BE2C (cell line): ENCODE data around the gene GRIK4.
"Not testable (repeated sequence)": the region's sequence is repeated elsewhere in the genome, so short reads cannot be mapped to it uniquely, and the experiment has no call there.

ENCODE experiments used
- DNase-seq: peaks from one replicate; pipeline ENCODE4 v3.0.0-alpha.2; 2020
- H3K27me3 ChIP-seq: fragments of 250-450 bp; sonication (Bioruptor Pico); 2 replicates; pipeline ENCODE4 v1.5.1; 2020; ENCODE audit warnings: mild to moderate bottlenecking
- H3K36me3 ChIP-seq: fragments of 250-450 bp; sonication (Bioruptor Pico); 2 replicates; pipeline ENCODE4 v1.5.1; 2020; ENCODE audit warnings: mild to moderate bottlenecking
- H3K4me1 ChIP-seq: fragments of 250-450 bp; sonication (Bioruptor Pico); 2 replicates; pipeline ENCODE4 v1.5.1; 2020
- H3K4me3 ChIP-seq: 2 replicates; pipeline ENCODE4 v1.5.1; 2011; ENCODE audit warnings: low read depth, low read length
- H3K9me3 ChIP-seq: fragments of 250-450 bp; sonication (Bioruptor Pico); 2 replicates; pipeline ENCODE4 v1.5.1; 2020
- CTCF ChIP-seq: IDR thresholded peaks from 2 replicates; pipeline ENCODE4 v1.5.1; 2012; ENCODE audit warnings: mild to moderate bottlenecking, low read depth, low read length

GRIK4 gene

GRCh38 chr11:120494595-120494994 is 17.0 kb upstream of the GRIK4 start:
- TF ChIP-seq CTCF, result no peak
- H3K4me3 ChIP-seq, result no peak overlapping the region
- H3K9me3 ChIP-seq, result no peaks in the 10 kb centered on the region
- no peaks in the 10 kb centered on the region for H3K27me3 ChIP-seq
- H3K36me3 ChIP-seq, result no peaks in the 10 kb centered on the region
- DNase-seq, result no peak
- no peaks in the 10 kb centered on the region for H3K4me1 ChIP-seq

- no peaks in the 10 kb centered on the region for H3K27me3 ChIP-seq
- no peak for TF ChIP-seq CTCF
- no peak overlapping the region for H3K4me3 ChIP-seq
Observed at GRCh38 chr11:120499088-120499487, 12.5 kb upstream of the GRIK4 start.

GRCh38 chr11:120499859-120500258 is 11.7 kb upstream of the GRIK4 start:
- no peak for TF ChIP-seq CTCF

More at GRCh38 chr11:120499088-120499487, 12.5 kb upstream of the GRIK4 start:
- Histone ChIP-seq H3K36me3 (no peaks in the 10 kb centered on the region), H3K9me3 (no peaks in the 10 kb centered on the region), H3K4me1 (no peaks in the 10 kb centered on the region)
- no peak for DNase-seq

GRCh38 chr11:120500414-120501071 is 11.0 kb upstream of the GRIK4 start:
- Histone ChIP-seq H3K9me3 (no peaks in the 10 kb centered on the region), H3K27me3 (no peaks in the 10 kb centered on the region), H3K4me1 (no peaks in the 10 kb centered on the region), H3K36me3 (no peaks in the 10 kb centered on the region), H3K4me3 (no peak overlapping the region)
- DNase-seq, result no peak
- peak; percentile 2; the same call in 1 of the 2 replicates for TF ChIP-seq CTCF

More at GRCh38 chr11:120499859-120500258, 11.7 kb upstream of the GRIK4 start:
- H3K4me1 ChIP-seq, result no peaks in the 10 kb centered on the region
- no peak overlapping the region for H3K4me3 ChIP-seq
- H3K36me3 ChIP-seq, result no peaks in the 10 kb centered on the region
- DNase-seq, result no peak
- H3K27me3 ChIP-seq, result no peaks in the 10 kb centered on the region
- H3K9me3 ChIP-seq, result no peaks in the 10 kb centered on the region

- no peak for DNase-seq
- Histone ChIP-seq H3K4me1 (no peaks in the 10 kb centered on the region), H3K36me3 (no peaks in the 10 kb centered on the region), H3K9me3 (no peaks in the 10 kb centered on the region), H3K4me3 (no peak overlapping the region), H3K27me3 (no peaks in the 10 kb centered on the region)
- TF ChIP-seq CTCF, result no peak
Observed at GRCh38 chr11:120501440-120501839, 10.1 kb upstream of the GRIK4 start.

GRCh38 chr11:120501976-120502755 is 9.4 kb upstream of the GRIK4 start:
- no peak for TF ChIP-seq CTCF
- Histone ChIP-seq H3K9me3 (no peaks in the 10 kb centered on the region), H3K27me3 (no peaks in the 10 kb centered on the region), H3K4me1 (no peaks in the 10 kb centered on the region), H3K36me3 (no peaks in the 10 kb centered on the region), H3K4me3 (no peak overlapping the region)
- no peak for DNase-seq

GRCh38 chr11:120503529-120503928 is 8.0 kb upstream of the GRIK4 start:
- H3K4me1 ChIP-seq, DNase-seq, H3K4me3 ChIP-seq, H3K27me3 ChIP-seq, H3K9me3 ChIP-seq, H3K36me3 ChIP-seq: not testable (repeated sequence)
